ENCODE data around the gene AGO1. TPM values are rescaled to one million over a fixed set of nuclear protein-coding genes. Genes with fewer than 3 reads are reported as not detected.

Gene AGO1
- total and polyA plus RNA-seq, 2 of the 8 experiments (the other 6 are each of a cell fraction or from before 2014, with no cell fraction given), result 15.1 to 73.7 TPM

Other genes with a start within 250 kb of the AGO1 start
- 88.2 and 91.4 TPM in 2 replicates for gene PSMB2, start 241.7 kb upstream of the AGO1 start, total RNA-seq (2021; fragmentation: NEBNext Ultra II Directional; extraction: Animal tissue kit (Norgen Biotek cat#: 25700))
- gene PSMB2, start 241.7 kb upstream of the AGO1 start, polyA plus RNA-seq (2011; rRNA removed), result 94.0 and 101 TPM in 2 replicates
- gene C1orf216, start 164.3 kb upstream of the AGO1 start, total RNA-seq (2021; fragmentation: NEBNext Ultra II Directional; extraction: Animal tissue kit (Norgen Biotek cat#: 25700)), result 10.8 and 12.8 TPM in 2 replicates
- 7.3 and 7.5 TPM in 2 replicates for gene C1orf216, start 164.3 kb upstream of the AGO1 start, polyA plus RNA-seq (2011; rRNA removed)
- 45.8 and 46.7 TPM in 2 replicates for gene CLSPN, start 113.2 kb upstream of the AGO1 start, total RNA-seq (2021; fragmentation: NEBNext Ultra II Directional; extraction: Animal tissue kit (Norgen Biotek cat#: 25700))
- gene CLSPN, start 113.2 kb upstream of the AGO1 start, polyA plus RNA-seq (2011; rRNA removed), result 5.9 and 7.1 TPM in 2 replicates
- gene AGO4, start 75.2 kb upstream of the AGO1 start, total RNA-seq (2021; fragmentation: NEBNext Ultra II Directional; extraction: Animal tissue kit (Norgen Biotek cat#: 25700)), result 7.3 and 7.7 TPM in 2 replicates
- 5.5 and 5.6 TPM in 2 replicates for gene AGO4, start 75.2 kb upstream of the AGO1 start, polyA plus RNA-seq (2011; rRNA removed)
- gene AGO3, start 47.9 kb downstream of the AGO1 start, total RNA-seq (2021; fragmentation: NEBNext Ultra II Directional; extraction: Animal tissue kit (Norgen Biotek cat#: 25700)), result 26.4 and 26.6 TPM in 2 replicates
- gene AGO3, start 47.9 kb downstream of the AGO1 start, polyA plus RNA-seq (2011; rRNA removed), result 10.3 and 10.7 TPM in 2 replicates
- gene TEKT2, start 200.9 kb downstream of the AGO1 start, total RNA-seq (2021; fragmentation: NEBNext Ultra II Directional; extraction: Animal tissue kit (Norgen Biotek cat#: 25700)), result 1.3 and 1.6 TPM in 2 replicates
- 1.7 and 2.6 TPM in 2 replicates for gene TEKT2, start 200.9 kb downstream of the AGO1 start, polyA plus RNA-seq (2011; rRNA removed)
- gene ADPRS, start 205.7 kb downstream of the AGO1 start, total RNA-seq (2021; fragmentation: NEBNext Ultra II Directional; extraction: Animal tissue kit (Norgen Biotek cat#: 25700)), result 22.9 and 23.9 TPM in 2 replicates
- gene ADPRS, start 205.7 kb downstream of the AGO1 start, polyA plus RNA-seq (2011; rRNA removed), result 38.1 and 39.4 TPM in 2 replicates
- gene COL8A2, start 242.0 kb downstream of the AGO1 start, total RNA-seq (2021; fragmentation: NEBNext Ultra II Directional; extraction: Animal tissue kit (Norgen Biotek cat#: 25700)), result 2.4 and 2.8 TPM in 2 replicates
- gene COL8A2, start 242.0 kb downstream of the AGO1 start, polyA plus RNA-seq (2011; rRNA removed), result 2.1 and 2.4 TPM in 2 replicates